AG10803 (cell line): ENCODE measurements around the gene FRMPD1.

Experiments
- DNase-seq: peaks from one replicate; pipeline ENCODE4 v3.0.0; 2010; ENCODE audit warnings: low read depth
- H3K4me3 ChIP-seq: 2 replicates; pipeline ENCODE4 v1.5.1; 2011; ENCODE audit warnings: mild to moderate bottlenecking, low read length, control low read depth
- CTCF ChIP-seq: conservative IDR thresholded peaks from 2 replicates; pipeline ENCODE4 v1.5.1; 2011; ENCODE audit warnings: mild to moderate bottlenecking, low read length, control low read depth, inconsistent platforms

FRMPD1 gene

DNA sequence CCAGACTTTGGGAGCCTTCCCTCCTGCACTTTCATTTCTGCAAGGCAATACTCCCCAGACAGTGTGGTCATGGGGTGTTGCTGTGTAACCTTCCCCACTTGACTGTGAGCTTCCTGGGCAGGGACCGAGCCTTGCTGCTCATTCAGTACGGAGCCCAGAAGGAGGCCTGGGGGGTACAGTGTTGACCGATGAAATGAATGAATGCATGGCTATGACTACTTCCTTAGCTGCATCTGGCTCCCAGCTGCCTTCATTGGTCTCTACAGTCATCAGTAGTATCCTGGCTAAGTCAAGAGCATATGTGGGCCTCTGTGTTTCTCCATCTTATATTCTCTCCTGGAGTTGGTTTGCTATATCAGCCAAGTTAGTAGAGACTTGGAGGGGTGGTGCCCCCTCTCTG lies 9.9 kb downstream of the FRMPD1 start:
- no peak overlapping the region for H3K4me3 ChIP-seq
- TF ChIP-seq CTCF, result no peak
- no peak for DNase-seq

DNA sequence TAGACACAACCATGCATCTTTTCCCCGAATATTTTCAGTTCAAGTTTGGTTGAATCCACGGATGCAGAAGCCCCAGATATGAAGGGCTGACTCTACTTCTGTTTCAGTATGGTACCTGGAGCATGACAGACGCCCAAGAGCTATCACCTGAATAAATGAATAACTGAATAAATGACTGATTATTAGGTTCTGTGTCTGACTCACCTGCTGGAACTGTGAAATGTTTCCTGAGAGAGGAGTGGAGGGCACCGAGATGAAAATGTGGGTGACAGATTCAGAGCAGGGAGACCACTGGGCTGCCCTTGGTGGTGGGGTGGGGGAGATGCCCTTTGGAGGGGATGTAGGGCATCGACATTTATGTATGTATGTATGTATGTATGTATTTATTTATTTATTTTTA lies 13.2 kb downstream of the FRMPD1 start:
- no peak for TF ChIP-seq CTCF
- no peak for DNase-seq
- H3K4me3 ChIP-seq, result no peak overlapping the region

DNA sequence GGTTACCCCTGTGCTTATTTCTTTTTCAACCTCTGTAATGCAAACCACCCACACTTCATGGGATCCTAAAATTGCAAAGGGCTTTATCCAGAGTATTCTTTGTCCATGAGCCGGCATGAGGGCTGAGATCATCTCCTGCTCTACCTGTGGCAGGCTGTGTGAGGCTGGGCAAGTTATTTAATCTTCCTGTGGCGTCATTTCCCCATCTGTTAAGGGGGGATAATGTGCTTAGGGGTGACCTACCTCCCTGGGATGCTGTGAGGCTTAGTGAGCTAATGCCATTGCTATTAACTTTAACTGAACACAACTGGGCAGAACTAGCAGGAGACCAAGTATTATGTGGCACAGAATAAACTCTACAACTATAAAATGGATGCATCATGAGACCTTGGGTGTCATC lies 17.0 kb downstream of the FRMPD1 start:
- DNase-seq, result no peak
- no peak for TF ChIP-seq CTCF
- H3K4me3 ChIP-seq, result no peak overlapping the region

DNA sequence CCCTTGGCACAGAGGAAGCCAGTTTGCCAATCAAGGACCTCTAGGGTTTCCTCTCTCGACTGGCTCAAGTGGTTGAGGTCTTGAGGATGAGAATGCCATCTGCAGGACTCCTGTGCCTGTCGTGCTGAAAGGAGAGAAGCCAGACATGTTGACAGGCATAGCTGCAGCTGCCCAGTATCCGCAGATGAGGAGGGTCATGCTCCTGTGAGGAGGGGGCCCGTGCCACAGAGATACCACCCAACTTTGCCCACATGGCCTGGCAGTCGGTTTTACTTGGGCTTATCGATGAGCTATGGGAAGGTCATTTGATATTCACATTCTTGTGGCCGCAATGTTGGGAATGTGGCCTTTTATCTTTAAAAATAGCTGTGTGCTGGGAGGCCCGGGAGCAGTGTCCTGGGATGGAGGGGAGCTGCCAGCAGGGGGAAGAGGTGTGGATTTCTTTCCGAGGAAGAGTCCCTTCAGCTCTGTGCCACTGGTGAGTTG lies 17.4 kb downstream of the FRMPD1 start:
- no peak overlapping the region for H3K4me3 ChIP-seq
- TF ChIP-seq CTCF, result no peak
- no peak for DNase-seq

GRCh38 chr9:37669232-37669631 lies 18.5 kb downstream of the FRMPD1 start:
- no peak overlapping the region for H3K4me3 ChIP-seq
- DNase-seq, result no peak
- no peak for TF ChIP-seq CTCF

- no peak for DNase-seq
- H3K4me3 ChIP-seq, result no peak overlapping the region
- TF ChIP-seq CTCF, result no peak
These were observed 24.9 kb downstream of the FRMPD1 start for GRCh38 chr9:37675661-37676060.

- H3K4me3 ChIP-seq, result no peak overlapping the region
- no peak for TF ChIP-seq CTCF
- DNase-seq, result no peak
These were observed 25.7 kb downstream of the FRMPD1 start for GRCh38 chr9:37676411-37676830.
